ENCODE measurements around the gene DOCK10.

DNA sequence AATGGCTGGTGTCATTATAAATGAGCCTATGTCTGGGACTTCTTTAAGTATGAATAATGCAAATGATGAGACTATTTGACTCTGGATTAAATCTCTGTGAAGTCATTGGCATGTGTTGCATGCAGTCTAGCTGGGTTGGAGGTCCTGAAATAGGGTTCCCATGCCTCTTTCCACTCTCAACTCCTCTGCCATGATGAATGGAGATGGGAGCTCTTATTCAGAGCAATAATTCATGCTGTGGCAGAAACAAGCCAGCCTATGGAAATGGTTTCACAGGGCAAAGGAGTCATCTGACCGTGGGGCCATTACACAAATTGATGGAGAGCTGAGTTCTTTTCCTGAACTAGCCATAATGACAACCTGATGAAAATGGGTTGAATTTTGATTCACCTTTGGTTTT lies 310.6 kb downstream of the DOCK10 start:
- TF ChIP-seq POLR2A (IDR thresholded peaks at IDR 0.05; ENCODE audit: low read length), result no peak
- no peak for TF ChIP-seq GATA1 (IDR thresholded peaks at IDR 0.05; ENCODE audit: low read depth, low read length)

Data from erythroblast (primary cell).